ENCODE data around the gene CCDC116. TPM values are rescaled to one million over a fixed set of nuclear protein-coding genes. Genes with fewer than 3 reads are reported as not detected.

The CCDC116 gene
- 0.15 and 0.17 TPM in 2 replicates for total RNA-seq

DNA sequence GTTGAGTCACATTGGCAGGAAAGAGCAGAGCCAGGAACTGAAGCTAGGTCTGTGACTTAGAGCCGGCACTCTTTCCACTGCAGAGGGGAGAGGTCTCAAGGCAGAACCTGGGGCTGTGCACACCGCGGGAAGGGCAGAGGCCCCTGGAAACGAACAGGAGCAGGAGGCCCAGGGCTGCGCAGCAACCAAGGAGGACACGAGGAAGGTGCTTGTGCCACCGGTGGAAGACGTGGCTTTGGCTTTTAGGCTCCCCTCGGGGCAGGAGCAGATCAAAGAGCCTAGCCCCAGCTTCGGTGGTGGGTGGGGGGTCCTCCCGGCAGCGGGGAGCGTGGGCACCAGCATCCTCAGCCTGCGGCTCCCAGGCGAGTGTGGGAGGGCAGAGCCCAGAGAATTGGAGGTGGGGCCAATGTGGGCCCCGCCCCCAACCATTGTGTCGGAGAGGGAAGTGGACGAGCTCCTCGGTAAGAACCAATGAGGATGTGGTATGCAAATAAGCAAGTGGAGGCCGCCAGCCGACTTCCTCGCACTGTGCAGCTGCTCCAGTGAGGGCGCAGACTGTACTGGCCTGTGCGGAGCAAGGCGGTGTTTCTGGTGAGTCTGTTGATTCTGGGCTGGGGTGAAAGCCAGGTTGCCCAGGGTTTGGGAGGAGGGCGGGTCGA is at the start of gene CCDC116:
CCDC116 (plus strand) TSS at position 524 of the 659 bp plus-strand sequence. CDS start 422 bp downstream, outside the sequence.

DNA sequence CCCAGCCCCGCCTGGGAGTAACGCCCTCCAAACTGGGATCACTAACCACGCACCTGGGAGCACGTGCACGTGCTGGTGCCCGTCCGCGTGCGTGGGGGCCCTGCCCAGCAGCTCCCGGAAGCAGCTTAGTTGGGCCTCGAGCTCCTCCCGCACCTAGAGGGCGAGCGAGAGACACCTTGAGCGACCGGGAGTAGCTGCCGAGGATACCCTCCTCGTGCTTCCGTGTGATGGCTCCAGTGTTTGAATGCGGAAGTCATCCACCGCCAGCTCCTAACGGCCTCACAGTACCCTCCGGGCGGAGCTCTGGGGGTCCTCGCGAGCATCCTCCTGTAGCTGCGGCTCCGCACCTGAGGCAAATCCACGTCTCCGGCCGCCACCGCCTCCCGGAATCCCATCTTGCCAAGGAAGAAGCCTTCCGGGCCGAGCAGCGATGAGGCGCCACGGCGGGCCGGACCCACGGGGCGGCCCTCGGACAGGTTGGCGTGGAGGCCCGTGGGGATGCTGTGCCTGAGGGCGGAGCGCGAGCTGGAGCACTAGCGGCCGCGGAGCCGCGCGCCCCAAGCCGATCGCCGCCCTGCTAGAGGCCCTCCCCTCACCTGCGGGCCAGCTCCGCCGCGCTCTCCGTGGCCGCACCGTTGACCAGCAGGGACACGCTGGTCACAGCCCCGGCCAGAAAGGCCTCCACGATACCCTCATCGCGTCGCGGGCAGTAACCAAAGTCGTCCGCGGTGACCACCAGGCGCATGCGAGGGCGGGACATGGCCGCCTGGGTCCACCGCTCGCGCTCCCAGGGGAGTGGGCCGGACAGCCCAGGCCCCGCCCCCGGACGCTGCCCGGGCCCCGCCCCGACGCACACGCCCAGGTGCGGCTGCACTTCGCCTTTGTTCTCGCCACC is 3.1 kb upstream of the CCDC116 start, which contains the start of gene YDJC:
YDJC (minus strand) TSS at position 768 of the 895 bp plus-strand sequence; CDS start at position 760, 8 bp downstream.

DNA sequence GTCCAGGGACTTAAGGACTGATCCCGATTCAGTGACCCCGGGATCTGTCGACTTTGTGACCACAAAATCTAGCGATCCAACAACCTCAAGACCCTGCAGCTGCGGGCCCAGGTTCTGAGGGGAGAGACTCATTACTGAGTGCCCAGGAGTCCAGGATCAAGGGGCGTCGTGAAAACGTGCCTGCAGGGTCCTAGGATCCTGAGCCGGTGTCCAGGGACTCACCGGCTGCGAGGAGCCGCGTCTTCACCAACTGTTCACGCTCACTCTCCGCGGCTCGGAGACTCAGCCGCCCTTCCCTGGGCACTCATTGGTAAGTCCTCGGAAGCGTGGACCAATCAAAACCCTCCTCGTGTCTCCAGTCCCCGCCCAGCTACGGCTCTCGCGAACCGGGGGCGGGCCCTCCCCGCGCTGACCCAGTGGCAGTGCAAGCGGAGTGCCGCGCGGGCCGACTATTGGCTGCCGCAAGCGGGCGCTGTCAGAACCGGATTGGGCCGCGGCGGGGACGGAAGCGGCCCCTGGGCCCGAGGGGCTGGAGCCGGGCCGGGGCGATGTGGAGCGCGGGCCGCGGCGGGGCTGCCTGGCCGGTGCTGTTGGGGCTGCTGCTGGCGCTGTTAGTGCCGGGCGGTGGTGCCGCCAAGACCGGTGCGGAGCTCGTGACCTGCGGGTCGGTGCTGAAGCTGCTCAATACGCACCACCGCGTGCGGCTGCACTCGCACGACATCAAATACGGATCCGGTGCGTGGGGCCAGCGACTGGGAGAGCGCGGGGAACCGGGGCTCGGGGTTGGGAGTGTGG is 9.4 kb downstream of the CCDC116 start, which contains the start of gene SDF2L1:
SDF2L1 (plus strand) TSS at position 514 of the 795 bp plus-strand sequence; CDS start at position 549, 35 bp downstream.

Other genes starting within 250 kb of the CCDC116 start
- gene RIMBP3B, start 249.0 kb upstream of the CCDC116 start, total RNA-seq: 0.17 TPM in 1 of 2 replicates, not detected in the other
- 3.8 and 4.4 TPM in 2 replicates for gene HIC2, start 215.4 kb upstream of the CCDC116 start, total RNA-seq
- 1.0 and 1.8 TPM in 2 replicates for gene TMEM191C, start 165.4 kb upstream of the CCDC116 start, total RNA-seq
- 0.15 and 0.66 TPM in 2 replicates for gene RIMBP3C, start 81.3 kb upstream of the CCDC116 start, total RNA-seq
- 33.6 and 38.0 TPM in 2 replicates for gene UBE2L3, start 65.0 kb upstream of the CCDC116 start, total RNA-seq
- 11.8 and 14.2 TPM in 2 replicates for gene YDJC, start 2.7 kb upstream of the CCDC116 start, total RNA-seq
- gene SDF2L1, start 9.5 kb downstream of the CCDC116 start, total RNA-seq: 18.5 and 30.7 TPM in 2 replicates
- gene PPIL2, start 33.3 kb downstream of the CCDC116 start, total RNA-seq: 24.0 and 28.5 TPM in 2 replicates
- gene YPEL1, start 103.0 kb downstream of the CCDC116 start, total RNA-seq: 0.58 and 0.99 TPM in 2 replicates
- 62.0 and 91.5 TPM in 2 replicates for gene MAPK1, start 234.9 kb downstream of the CCDC116 start, total RNA-seq